Measurements from ENCODE around the gene TGFBR3. TPM values are rescaled to one million over a fixed set of nuclear protein-coding genes. Genes with fewer than 3 reads are reported as not detected.

TGFBR3 gene
- total and polyA plus RNA-seq, 5 donors from 2014 or later: 15.8 to 47.5 (median 20.0) TPM

- Mint-ChIP-seq H3K4me1 (peaks cover 0 to 26% (median 11%) of the 10 kb centered on the region in 4 donors), H3K36me3 (no peaks in the 10 kb centered on the region), H3K27me3 (peaks cover 11% of the 10 kb centered on the region), H3K9me3 (no peaks in the 10 kb centered on the region), H3K27ac (no peak overlapping the region), H3K4me3 (no peak overlapping the region)
- DNase-seq (no peak), ATAC-seq (ENCODE audit: low read depth in 2 of 2) (no peak)
- H3K4me1 ChIP-seq (ENCODE audit: control insufficient read depth, insufficient read depth, low read length, poor library complexity, severe bottlenecking): peaks cover 7% of the 10 kb centered on the region
- no peaks in the 10 kb centered on the region for H3K36me3 ChIP-seq (ENCODE audit: control insufficient read depth, insufficient read depth, low read length)
- H3K9me3 ChIP-seq (ENCODE audit: control insufficient read depth in 2 of 2, low read length in 2 of 2): no peaks in the 10 kb centered on the region
- H3K27ac ChIP-seq (ENCODE audit: insufficient read depth, low read length, poor library complexity, severe bottlenecking): no peak overlapping the region
- no peak overlapping the region for H3K4me3 ChIP-seq (ENCODE audit: low read depth, low read length)
- H3K27me3 ChIP-seq (ENCODE audit: control insufficient read depth, insufficient read depth, low read length): no peaks in the 10 kb centered on the region
These were observed 8.2 kb upstream of the TGFBR3 start for GRCh38 chr1:91894036-91894761.

- H3K4me1 Mint-ChIP-seq: peaks cover 0 to 30% (median 12%) of the 10 kb centered on the region in 4 donors
- H3K27me3 Mint-ChIP-seq: no peaks in the 10 kb centered on the region
- Histone ChIP-seq H3K27me3 (ENCODE audit: control insufficient read depth, insufficient read depth, low read length) (no peaks in the 10 kb centered on the region), H3K9me3 (ENCODE audit: control insufficient read depth in 2 of 2, low read length in 2 of 2) (no peaks in the 10 kb centered on the region), H3K4me1 (ENCODE audit: control insufficient read depth, insufficient read depth, low read length, poor library complexity, severe bottlenecking) (peaks cover 7% of the 10 kb centered on the region), H3K27ac (ENCODE audit: insufficient read depth, low read length, poor library complexity, severe bottlenecking) (no peak overlapping the region), H3K36me3 (ENCODE audit: control insufficient read depth, insufficient read depth, low read length) (no peaks in the 10 kb centered on the region), H3K4me3 (ENCODE audit: low read depth, low read length) (no peak overlapping the region)
- no peak for DNase-seq
- no peak overlapping the region for H3K27ac Mint-ChIP-seq
- no peak for ATAC-seq (ENCODE audit: low read depth in 2 of 2)
- H3K4me3 Mint-ChIP-seq: no peak overlapping the region
- H3K36me3 Mint-ChIP-seq: no peaks in the 10 kb centered on the region
- H3K9me3 Mint-ChIP-seq: no peaks in the 10 kb centered on the region
These were observed 6.0 kb upstream of the TGFBR3 start for GRCh38 chr1:91891969-91892368.

- no peaks in the 10 kb centered on the region for H3K9me3 Mint-ChIP-seq
- H3K9me3 ChIP-seq (ENCODE audit: control insufficient read depth in 2 of 2, low read length in 2 of 2): no peaks in the 10 kb centered on the region
- H3K36me3 ChIP-seq (ENCODE audit: control insufficient read depth, insufficient read depth, low read length): no peaks in the 10 kb centered on the region
- DNase-seq (no peak), ATAC-seq (ENCODE audit: low read depth in 2 of 2) (no peak)
- H3K4me3 ChIP-seq (ENCODE audit: low read depth, low read length): no peak overlapping the region
- no peaks in the 10 kb centered on the region for H3K36me3 Mint-ChIP-seq
- H3K4me3 Mint-ChIP-seq: no peak overlapping the region
- H3K4me1 ChIP-seq (ENCODE audit: control insufficient read depth, insufficient read depth, low read length, poor library complexity, severe bottlenecking): peaks cover 7% of the 10 kb centered on the region
- H3K4me1 Mint-ChIP-seq: peaks cover 0 to 34% (median 14%) of the 10 kb centered on the region in 4 donors
- H3K27ac ChIP-seq (ENCODE audit: insufficient read depth, low read length, poor library complexity, severe bottlenecking): no peak overlapping the region
- H3K27ac Mint-ChIP-seq: peak overlapping the region in 1 of 3 donors; percentile 15
- H3K27me3 ChIP-seq (ENCODE audit: control insufficient read depth, insufficient read depth, low read length): no peaks in the 10 kb centered on the region
- H3K27me3 Mint-ChIP-seq: no peaks in the 10 kb centered on the region
These were observed 5.5 kb upstream of the TGFBR3 start for GRCh38 chr1:91891454-91891853.

GRCh38 chr1:91889717-91890459 lies 3.9 kb upstream of the TGFBR3 start:
- H3K9me3 ChIP-seq (ENCODE audit: control insufficient read depth in 2 of 2, low read length in 2 of 2): no peaks in the 10 kb centered on the region
- ATAC-seq (ENCODE audit: low read depth in 2 of 2) (peak; percentile 61 to 66), DNase-seq (peak in 1 of 3 donors; percentile 54)
- Mint-ChIP-seq H3K27me3 (no peaks in the 10 kb centered on the region), H3K4me3 (peak overlapping the region in 2 of 4 donors; percentile 58 to 83), H3K36me3 (no peaks in the 10 kb centered on the region), H3K4me1 (peaks cover 2 to 33% (median 15%) of the 10 kb centered on the region in 4 donors), H3K9me3 (no peaks in the 10 kb centered on the region), H3K27ac (peak overlapping the region in 1 of 3 donors; percentile 92)
- peak overlapping the region; percentile 26 for H3K4me3 ChIP-seq (ENCODE audit: low read depth, low read length)
- no peak overlapping the region for H3K27ac ChIP-seq (ENCODE audit: insufficient read depth, low read length, poor library complexity, severe bottlenecking)
- H3K27me3 ChIP-seq (ENCODE audit: control insufficient read depth, insufficient read depth, low read length): no peaks in the 10 kb centered on the region
- no peaks in the 10 kb centered on the region for H3K36me3 ChIP-seq (ENCODE audit: control insufficient read depth, insufficient read depth, low read length)
- H3K4me1 ChIP-seq (ENCODE audit: control insufficient read depth, insufficient read depth, low read length, poor library complexity, severe bottlenecking): peaks cover 17% of the 10 kb centered on the region

GRCh38 chr1:91885213-91885715 lies 687 bp downstream of the TGFBR3 start:
- H3K4me1 ChIP-seq (ENCODE audit: control insufficient read depth, insufficient read depth, low read length, poor library complexity, severe bottlenecking): peaks cover 33% of the 10 kb centered on the region
- ATAC-seq (ENCODE audit: low read depth in 2 of 2): no peak
- H3K9me3 ChIP-seq (ENCODE audit: control insufficient read depth in 2 of 2, low read length in 2 of 2): no peaks in the 10 kb centered on the region
- peak overlapping the region; percentile 80 for H3K4me3 ChIP-seq (ENCODE audit: low read depth, low read length)
- no peaks in the 10 kb centered on the region for H3K27me3 ChIP-seq (ENCODE audit: control insufficient read depth, insufficient read depth, low read length)
- Mint-ChIP-seq H3K4me3 (peak overlapping the region; percentile 94 to 99 (median 95)), H3K9me3 (no peaks in the 10 kb centered on the region), H3K36me3 (no peaks in the 10 kb centered on the region), H3K4me1 (peaks cover 12 to 45% (median 29%) of the 10 kb centered on the region in 4 donors), H3K27ac (peak overlapping the region; percentile 88 to 95 (median 91)), H3K27me3 (peaks cover 5% of the 10 kb centered on the region)
- H3K27ac ChIP-seq (ENCODE audit: insufficient read depth, low read length, poor library complexity, severe bottlenecking): peak overlapping the region; percentile 60
- H3K36me3 ChIP-seq (ENCODE audit: control insufficient read depth, insufficient read depth, low read length): no peaks in the 10 kb centered on the region
- peak; percentile 21 to 37 (median 28) for DNase-seq

GRCh38 chr1:91884459-91885212 lies 1.3 kb downstream of the TGFBR3 start:
- Histone ChIP-seq H3K4me1 (ENCODE audit: control insufficient read depth, insufficient read depth, low read length, poor library complexity, severe bottlenecking) (peaks cover 29% of the 10 kb centered on the region), H3K27ac (ENCODE audit: insufficient read depth, low read length, poor library complexity, severe bottlenecking) (peak overlapping the region; percentile 41), H3K9me3 (ENCODE audit: control insufficient read depth in 2 of 2, low read length in 2 of 2) (no peaks in the 10 kb centered on the region), H3K27me3 (ENCODE audit: control insufficient read depth, insufficient read depth, low read length) (no peaks in the 10 kb centered on the region), H3K4me3 (ENCODE audit: low read depth, low read length) (peak overlapping the region; percentile 80), H3K36me3 (ENCODE audit: control insufficient read depth, insufficient read depth, low read length) (no peaks in the 10 kb centered on the region)
- Mint-ChIP-seq H3K4me3 (peak overlapping the region; percentile 94 to 99 (median 95)), H3K4me1 (peaks cover 12 to 40% (median 25%) of the 10 kb centered on the region in 4 donors), H3K36me3 (no peaks in the 10 kb centered on the region), H3K27me3 (peaks cover 5% of the 10 kb centered on the region), H3K27ac (peak overlapping the region; percentile 88 to 95 (median 91)), H3K9me3 (no peaks in the 10 kb centered on the region)
- ATAC-seq (ENCODE audit: low read depth in 2 of 2): peak; percentile 27 to 43
- DNase-seq: peak in 2 of 3 donors; percentile 29 to 46

- H3K9me3 Mint-ChIP-seq: no peaks in the 10 kb centered on the region
- H3K36me3 Mint-ChIP-seq: peaks cover 3% of the 10 kb centered on the region
- H3K27me3 Mint-ChIP-seq: peaks cover 5% of the 10 kb centered on the region
- peak overlapping the region; percentile 76 to 99 (median 84) for H3K4me3 Mint-ChIP-seq
- DNase-seq: peak in 2 of 3 donors; percentile 39 to 59
- H3K27ac ChIP-seq (ENCODE audit: insufficient read depth, low read length, poor library complexity, severe bottlenecking): no peak overlapping the region
- H3K4me1 ChIP-seq (ENCODE audit: control insufficient read depth, insufficient read depth, low read length, poor library complexity, severe bottlenecking): peaks cover 26% of the 10 kb centered on the region
- no peaks in the 10 kb centered on the region for H3K9me3 ChIP-seq (ENCODE audit: control insufficient read depth in 2 of 2, low read length in 2 of 2)
- peak overlapping the region in 2 of 3 donors; percentile 2 to 37 for H3K27ac Mint-ChIP-seq
- ATAC-seq (ENCODE audit: low read depth in 2 of 2): peak; percentile 32 to 36
- H3K4me3 ChIP-seq (ENCODE audit: low read depth, low read length): peak overlapping the region; percentile 59
- H3K4me1 Mint-ChIP-seq: peaks cover 12 to 42% (median 23%) of the 10 kb centered on the region in 4 donors
- H3K36me3 ChIP-seq (ENCODE audit: control insufficient read depth, insufficient read depth, low read length): no peaks in the 10 kb centered on the region
- no peaks in the 10 kb centered on the region for H3K27me3 ChIP-seq (ENCODE audit: control insufficient read depth, insufficient read depth, low read length)
These were observed 2.5 kb downstream of the TGFBR3 start for GRCh38 chr1:91883470-91883869.
